CD4-positive, alpha-beta T cell treated with Interferon alpha-2 for 1 hour (primary cell): ENCODE results near the gene DCAF6.
"Not testable (repeated sequence)": the region's sequence is repeated elsewhere in the genome, so short reads cannot be mapped to it uniquely, and the experiment has no call there.

Experiments used
- DNase-seq, 2 donors: peaks; one replicate each; pipeline ENCODE4 v3.0.0-alpha.2; 2020 to 2022

The DCAF6 gene

DNA sequence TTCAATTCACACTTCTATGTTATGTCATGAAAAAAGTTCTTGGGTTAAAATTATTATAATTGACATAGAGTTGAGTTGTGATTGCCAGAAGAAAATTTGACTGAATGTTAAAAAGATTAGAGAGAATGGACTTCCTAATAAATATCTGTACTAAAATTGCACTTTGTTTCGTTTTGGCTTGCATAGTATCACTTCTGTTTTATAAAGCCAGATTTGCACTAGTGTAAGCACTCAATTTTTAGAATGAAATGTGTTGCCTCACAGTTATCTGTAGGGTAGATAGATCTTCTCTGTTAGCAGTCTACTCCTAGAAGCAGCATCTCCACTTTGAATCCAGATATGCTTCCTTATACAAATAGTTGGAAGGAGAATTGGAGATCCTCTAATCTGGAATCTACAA lies 95.5 kb downstream of the DCAF6 start:
- DNase-seq: no peak

DNA sequence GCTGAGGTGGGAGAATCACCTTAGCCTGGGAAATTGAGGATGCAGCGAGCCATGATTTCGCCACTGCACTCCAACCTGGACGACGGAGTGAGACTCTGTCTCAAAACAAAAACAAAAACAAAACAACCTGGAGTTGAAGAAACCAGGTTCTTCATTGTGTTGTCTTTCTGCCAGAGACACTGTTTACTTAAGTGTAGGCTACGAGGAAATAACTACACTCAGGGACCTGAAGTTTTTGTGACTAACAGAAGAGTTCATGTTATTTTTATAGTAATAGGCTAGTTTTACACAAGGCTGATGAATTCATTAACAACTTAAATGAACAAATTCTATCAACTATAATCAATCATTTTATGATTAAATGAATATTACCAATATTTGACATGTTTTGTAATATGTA lies 98.9 kb downstream of the DCAF6 start:
- no peak for DNase-seq

DNA sequence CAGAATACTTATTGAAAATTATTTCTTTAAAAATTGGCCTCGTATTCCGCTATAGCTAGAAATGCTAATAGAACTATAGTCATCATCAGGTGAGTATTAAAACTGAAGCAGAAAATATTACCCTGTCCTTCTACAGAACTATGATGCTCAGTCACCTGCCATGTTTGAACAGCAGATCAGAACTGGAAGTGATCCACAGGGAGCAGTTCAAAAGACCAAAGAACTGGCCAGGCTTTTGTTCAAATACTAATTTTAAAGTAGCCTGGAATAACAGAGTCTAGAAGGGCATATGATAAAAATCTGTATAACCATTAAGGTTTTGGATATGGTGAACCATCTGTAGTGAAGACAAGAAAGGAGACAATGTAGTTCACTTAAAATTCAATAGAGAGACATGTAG lies 105.9 kb downstream of the DCAF6 start:
- DNase-seq: no peak

DNA sequence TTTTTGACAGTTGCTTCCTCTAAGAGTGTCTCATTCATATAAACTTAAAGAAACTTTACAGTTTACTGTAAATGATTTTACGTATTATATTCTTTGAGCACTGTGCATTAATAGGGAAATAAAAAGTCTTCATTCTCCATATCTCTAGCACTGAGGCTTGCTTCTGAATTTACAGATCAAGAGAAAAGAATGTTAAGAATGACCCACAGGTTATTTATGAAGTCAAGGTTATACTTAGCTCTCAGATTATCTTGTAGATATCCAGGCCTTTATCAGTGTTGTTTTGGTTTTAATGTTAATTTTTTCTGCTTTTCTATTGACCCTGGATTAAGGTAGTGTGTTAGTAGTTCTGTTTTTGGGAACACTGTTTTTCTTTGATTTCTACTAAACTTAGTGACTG lies 108.8 kb downstream of the DCAF6 start:
- DNase-seq: no peak

DNA sequence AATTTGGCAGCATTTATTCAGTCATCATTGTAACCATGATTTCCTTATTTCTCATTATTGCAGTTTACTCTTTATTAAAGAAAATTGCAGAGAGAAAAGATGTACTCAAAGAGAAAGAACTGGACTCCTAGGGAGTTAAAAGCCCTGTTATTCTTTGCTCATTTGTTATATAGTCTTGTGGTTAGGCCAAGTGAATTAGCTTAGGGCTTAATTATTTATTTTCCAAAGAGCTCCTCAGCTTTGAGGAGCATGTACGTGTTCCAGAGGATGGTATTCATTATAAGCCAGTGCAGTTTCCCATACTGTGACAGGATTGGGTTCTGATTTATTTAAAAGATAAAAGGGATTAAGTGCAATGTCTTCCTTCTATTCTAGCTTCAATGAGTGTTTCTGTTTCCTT lies 113.8 kb downstream of the DCAF6 start:
- DNase-seq: no peak

DNA sequence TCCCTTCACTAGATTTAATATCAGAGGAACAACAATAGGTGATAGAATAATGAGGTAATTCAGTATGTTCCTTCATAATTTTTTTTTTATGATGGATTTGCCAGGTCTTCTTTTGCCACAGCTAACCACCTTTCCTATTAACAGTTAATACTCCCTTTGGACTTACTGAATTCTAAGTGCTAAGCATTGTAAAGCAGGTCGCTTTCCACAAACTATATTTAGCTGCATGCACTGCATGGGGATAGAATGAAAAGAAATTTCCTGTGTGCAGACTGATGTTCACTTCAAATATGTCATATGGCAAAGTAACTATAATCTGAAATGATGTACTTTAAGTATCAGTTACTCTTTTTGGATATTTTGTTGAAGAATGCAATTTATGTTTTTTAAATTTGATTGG lies 114.4 kb downstream of the DCAF6 start:
- DNase-seq: no peak

DNA sequence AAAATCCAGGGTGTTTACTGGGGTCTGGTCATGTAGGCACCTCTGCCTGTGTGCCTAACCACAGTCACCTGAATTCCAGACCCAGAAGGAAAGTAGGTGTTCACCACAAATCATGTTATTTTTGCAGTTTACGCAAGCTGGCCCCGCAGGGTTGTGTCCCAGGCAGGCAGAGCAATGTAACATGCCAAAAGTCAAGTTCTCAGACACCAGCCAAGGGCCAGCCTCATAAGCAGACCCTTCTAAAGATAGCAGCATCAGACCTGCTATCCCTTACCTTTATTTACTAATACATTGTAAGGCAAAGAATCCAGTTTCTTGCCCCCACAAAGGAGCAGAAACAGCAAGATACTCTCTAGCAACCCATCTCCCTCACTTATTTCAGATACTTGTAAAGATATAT lies 117.2 kb downstream of the DCAF6 start:
- DNase-seq: no peak

DNA sequence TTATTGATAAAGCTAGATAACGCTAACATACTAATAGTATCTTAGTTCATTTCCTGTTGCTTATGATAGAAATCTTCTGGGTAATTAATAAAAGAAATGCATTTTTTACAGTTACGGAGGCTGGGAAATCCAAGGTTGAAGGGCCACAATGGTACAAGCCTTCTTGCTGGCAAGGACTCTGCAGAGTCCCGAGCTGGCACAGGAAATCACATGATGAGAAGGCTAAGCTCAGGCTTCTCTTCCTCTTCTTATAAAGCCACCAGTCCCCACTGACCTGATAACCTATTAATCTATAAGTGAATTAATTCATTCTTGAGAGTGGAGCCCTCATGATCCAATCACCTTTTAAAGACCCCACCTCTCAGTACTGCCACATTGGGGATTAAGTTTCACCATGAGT lies 117.6 kb downstream of the DCAF6 start:
- DNase-seq: no peak

DNA sequence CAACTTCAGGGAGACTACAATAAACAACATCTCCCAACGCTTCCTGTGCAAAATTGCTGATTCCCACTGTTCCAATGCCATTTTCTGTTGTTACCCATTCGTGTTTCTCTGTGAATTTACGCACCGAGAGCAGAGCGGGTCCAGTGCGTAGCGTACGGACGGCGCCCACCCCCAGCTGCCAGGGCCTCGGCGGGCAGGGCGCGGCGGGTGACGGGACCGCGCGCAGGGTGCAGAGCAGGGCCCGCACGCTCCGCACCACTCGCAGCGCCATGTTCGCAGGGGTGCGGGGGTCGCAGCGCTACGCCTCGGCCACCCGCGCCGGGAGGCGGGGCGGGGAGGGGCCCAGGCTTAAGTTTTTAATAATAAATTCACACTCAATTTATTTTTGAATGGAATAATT lies 119.7 kb downstream of the DCAF6 start:
- not testable (repeated sequence) for DNase-seq

DNA sequence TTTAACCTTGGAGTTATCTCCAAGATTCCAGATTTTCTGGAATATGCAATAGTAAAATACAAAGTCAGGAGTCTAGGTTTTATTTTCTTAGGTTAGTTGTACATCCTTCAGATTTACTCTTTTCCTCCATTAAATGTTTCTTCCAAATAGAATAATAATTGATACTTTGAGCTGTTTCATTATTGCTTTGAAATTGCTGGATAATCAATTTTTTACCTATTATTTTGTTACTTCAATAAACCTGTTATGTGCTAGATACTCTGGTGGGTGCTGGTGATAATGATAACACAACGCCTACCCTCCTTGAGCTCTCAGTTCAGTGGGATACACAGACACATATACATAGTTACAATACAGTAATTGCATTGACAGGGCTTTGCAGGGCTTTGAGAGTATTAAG lies 120.9 kb downstream of the DCAF6 start:
- no peak for DNase-seq

DNA sequence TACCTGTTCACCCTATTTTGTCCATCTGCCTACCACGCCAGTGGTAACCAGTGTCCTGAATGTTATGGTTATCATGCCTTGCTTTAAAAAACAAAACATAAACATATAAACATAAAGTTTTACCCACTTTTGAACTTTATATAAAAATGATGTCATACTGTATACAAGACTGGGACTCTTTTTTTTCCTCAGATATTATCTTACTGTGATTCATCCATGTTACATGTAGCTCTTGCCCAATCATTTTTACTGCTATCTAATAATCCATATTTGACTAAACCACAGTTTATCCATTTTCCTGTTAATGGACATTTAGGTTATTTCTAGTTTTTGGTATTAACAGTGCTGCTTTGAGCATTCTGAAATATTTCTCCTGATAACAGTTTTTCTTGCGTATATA lies 121.4 kb downstream of the DCAF6 start:
- DNase-seq: no peak

DNA sequence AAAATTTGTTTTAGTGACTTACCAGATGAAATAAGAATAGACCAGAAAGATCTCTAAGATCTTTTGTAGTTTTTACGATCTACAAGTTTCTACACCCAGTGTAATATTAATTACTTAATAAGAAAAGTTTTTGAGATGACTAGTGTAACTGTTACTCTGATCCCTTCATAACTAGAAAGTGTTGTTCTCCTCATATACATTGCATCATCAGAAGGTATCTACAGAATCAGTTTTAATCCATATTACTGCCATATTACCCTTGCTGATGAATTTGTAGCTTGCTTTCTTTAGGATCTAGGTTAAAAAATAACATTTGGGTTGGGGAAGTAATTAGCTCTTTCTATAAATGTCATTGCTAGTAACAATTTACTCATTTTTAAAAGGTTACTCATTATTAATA lies 127.7 kb downstream of the DCAF6 start:
- DNase-seq: no peak

DNA sequence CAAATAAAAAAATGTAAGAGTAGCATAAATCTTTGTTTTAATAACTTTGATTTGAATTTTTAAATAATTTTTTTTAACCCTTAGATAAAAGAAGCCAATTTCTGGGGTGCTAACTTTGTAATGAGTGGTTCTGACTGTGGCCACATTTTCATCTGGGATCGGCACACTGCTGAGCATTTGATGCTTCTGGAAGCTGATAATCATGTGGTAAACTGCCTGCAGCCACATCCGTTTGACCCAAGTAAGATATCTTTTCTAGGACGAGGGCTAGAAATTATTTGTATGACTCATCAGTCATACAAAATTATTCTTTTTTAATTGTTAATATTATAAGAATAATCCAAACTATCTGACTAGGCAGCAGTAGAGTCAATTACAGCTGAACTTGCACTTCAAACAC lies 129.0 kb downstream of the DCAF6 start:
- DNase-seq: no peak

DNA sequence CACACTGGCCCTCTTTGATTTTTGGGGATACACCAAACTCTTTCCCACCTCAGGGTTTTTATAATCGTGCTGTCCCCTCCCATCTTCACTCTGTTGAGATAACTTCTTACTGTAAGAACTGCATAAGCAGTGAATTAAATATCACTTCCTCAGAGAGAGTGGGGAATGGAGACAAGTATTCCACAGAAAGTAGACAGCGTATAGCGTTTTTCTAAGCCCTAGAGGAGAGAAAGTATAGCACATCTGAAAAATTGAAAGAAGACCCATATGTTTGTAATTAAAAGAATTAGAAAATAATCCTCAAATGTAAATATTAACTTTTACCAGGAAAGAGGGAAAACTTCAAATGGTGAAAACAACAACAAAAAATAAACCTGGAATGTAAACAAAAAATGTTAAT lies 132.9 kb downstream of the DCAF6 start:
- no peak for DNase-seq

DNA sequence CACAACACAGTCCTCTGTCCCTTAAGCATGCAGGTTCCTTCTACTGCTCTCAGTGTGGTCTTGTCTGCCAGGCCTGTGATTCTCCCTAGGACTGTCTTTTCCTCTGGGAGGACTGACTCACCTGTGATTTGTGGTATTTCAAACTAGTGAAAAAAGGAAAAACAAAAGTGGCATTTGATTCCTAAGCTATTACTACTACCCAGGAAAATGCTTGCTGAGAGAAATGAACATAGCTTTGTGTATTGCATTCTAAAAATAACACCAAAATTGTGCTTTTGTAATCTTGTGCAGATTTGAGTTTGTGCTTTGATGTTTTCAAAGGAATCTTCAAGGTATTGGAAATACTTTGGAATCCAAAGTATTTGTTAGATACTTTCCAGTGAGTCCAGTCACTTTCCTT lies 143.3 kb downstream of the DCAF6 start:
- no peak for DNase-seq

DNA sequence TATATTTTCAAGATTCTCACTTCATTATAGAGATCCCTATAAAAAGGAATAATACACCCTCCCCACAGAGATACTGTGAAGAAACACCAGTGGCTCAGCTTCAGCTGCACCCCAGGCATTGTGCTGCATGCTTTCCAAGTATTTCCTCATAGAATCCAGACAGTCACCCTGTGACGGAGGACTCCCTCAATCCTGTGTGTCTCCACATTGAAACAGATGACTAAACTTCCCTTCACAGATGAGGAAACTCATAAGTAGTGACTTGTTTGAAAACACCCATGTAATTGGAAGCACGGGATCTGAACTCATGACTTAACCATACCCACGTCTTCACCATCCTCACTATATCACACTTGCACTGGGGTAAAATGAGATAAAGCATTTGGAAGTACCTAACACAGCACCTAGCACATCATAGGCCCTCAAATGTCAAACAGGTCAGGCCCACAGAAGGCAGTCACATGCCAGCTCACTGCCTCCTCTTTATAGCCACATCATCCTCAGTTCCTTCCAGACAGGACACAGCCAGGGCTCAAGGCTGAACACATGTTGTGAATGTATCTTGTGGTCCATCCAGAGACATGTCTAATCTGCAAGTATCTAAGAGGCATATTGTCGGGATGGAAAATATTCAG lies 145.0 kb downstream of the DCAF6 start:
- DNase-seq: no peak

DNA sequence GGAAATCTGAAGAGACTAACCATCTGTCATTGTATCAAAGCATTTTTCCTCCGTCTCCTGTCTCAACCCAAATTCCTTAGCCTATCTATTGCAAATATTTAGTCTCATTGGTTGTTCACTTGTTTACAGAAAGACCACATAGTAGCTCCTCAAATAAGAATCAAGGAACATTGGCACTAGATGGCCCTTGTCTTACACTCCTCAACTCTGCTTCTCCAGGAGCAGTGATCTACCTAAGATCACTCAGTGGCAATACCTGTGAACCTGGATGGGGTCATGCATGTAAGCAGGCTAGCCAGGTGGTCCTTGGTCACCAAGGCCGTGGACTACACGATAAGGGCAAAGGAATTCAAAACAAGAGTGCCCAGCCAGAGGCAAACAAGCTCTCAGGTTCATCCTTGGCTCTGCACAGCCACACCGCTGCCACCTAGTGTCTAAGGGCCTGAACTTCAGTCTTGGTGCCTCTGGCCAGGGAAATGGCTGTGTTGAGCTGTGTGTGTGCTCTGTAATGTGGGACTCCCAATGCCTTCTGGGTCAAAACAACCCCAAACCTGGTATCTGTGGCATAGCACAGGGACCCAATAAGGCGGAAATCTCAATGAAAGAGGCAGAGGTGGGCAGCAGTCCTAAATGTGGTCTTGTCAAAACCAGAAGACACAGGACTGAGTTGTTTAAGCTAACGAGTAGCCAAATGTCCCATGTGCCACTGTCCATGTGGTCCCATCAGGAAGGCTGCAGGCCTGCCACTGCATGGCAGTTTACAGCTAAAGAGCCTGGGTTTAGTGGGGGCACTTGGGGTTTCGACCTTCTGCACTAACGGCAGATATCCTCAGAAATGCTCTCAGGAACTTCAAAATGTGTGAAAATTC lies 145.8 kb downstream of the DCAF6 start:
- peak; percentile 45 to 64 for DNase-seq

DNA sequence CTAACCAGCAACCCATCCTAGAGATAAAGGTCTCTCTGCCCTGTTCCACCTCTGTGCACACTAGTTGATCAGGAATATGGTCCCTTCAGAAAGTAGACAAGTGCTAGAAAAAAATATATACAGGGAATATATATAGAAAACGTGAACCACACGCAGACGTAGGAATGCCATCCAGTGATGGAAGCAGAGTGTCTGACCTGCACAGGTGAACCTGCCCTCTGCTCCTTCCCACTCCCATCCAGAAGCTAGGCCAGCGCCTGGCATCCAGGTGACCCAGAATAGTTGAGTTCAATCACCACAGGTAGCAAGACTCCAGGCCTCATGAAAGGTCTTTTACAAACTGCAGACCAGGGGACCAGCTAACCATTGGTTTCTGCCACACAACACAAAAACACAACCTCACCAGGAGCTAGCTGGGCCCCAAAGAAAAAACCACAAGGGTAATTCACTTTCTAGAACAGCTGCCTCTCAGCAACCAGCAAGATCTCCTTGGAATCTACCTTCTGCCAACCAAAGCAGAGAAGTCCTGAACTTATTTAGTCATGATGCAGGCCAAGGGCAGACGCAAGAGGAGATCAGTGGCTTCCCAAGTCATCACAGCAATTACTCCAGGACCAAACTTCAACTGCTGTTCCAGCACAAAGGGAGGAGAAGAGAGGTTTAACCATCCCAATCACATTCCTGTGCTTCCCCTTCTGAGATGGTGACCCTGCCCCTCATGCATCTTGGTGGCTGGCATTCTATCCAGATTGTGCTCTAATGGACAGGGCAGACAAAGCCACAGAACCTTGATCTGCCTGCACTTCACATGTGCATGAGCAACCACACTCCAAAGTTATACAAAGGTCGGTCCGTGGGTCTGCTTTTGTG lies 147.2 kb downstream of the DCAF6 start:
- DNase-seq: no peak

DNA sequence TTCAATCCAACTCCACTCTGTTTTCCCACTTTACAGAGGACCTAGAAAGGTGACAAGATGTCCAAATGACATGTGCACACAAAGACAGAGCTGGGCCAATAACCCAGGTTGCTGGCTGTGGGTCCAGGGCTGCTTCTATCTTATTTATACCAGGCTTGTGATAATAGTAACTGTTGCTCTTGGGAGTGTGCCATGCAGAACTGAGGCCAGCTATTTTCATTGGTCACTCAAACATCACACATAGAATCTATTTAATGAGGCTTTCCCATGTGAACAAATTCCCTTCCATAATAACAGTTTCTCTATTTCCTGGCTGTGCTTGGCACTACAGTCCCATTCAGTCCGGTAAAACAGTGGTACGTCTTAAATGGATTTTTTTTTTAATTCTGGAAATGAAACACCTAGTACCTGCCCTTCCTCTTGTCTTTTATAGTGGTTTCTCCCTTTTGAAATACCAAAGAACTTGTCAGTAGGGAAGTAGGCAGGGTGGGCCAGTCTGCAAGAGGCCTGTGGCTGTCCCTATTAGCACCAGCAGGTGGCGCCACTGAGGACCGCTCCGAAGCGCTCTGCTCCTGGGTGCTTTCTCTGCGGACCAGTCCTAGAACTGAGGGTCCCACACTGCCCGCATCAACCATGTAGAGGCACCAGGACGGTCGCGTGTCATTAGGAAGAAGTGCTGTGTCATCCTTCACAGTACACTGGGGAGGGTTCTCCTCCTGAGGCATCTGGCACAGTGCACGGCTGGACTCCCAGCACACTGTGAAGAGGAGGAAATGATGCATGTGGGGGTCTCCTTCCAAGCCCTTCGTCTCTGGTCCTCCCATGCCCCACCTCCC lies 148.1 kb downstream of the DCAF6 start:
- peak; percentile 40 to 56 for DNase-seq

DNA sequence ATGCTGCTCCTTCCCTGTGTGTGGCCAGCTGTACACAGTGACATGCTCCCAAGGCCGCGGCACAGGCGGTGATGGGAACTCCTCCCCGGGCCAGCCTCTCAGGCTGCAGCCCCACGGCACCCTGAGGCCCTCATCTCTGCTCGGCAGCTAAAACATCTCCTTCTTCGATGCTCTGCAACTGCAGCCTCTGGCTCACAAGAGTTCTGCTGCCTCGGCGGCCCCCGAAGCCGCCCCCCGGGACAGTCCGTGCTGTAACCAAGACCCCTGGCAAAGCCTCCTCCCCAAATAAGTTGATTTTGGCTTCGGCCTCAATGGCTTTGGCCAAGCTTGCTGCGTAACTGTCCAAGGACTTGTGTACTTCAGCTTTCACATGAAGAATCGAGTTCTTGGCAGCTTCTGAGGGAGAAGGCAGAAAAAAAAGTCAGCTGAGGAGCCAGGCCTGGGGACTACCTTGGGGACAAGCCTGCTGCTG lies 149.0 kb downstream of the DCAF6 start:
- DNase-seq: no peak

DNA sequence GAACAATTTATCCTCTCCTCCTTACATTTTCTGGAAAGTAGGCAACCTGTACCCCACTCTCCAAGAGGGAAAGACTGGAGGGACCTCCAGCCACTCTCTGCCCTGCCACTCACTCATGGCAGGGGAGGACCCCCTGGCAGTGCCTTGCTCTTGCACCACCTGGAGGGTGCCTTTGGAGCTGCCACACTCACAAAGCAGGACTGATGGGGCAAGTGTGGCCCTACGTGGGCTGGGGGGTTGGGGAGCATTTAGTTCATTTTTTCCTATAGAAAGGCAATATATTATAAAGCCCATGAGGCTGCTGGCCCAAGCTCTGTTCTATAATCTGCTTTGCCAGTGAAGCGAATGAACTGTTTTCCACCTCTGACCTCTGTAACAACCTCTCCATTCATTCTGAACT lies 150.0 kb downstream of the DCAF6 start:
- DNase-seq: no peak

DNA sequence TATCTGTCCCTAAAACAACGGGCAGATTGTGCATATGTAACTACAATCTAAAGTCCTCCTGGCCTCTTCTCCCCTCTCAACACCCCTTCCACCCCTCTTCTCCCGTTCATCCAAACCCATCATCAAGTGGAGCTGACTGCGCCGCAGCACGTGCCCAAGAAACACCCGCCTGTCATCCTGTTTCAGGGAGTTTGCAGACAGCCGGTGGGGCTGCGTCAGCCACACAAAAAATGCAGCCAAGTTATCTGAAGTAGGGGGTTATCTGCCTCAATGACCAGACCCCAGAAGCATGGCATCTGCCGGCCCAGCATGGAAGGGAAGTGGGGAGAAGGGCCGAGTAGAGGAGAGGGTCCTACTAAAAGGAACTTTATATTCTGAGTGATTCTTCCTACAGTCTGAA lies 151.2 kb downstream of the DCAF6 start:
- no peak for DNase-seq
